Measurements from ENCODE around the gene R3HDM1.

DNA sequence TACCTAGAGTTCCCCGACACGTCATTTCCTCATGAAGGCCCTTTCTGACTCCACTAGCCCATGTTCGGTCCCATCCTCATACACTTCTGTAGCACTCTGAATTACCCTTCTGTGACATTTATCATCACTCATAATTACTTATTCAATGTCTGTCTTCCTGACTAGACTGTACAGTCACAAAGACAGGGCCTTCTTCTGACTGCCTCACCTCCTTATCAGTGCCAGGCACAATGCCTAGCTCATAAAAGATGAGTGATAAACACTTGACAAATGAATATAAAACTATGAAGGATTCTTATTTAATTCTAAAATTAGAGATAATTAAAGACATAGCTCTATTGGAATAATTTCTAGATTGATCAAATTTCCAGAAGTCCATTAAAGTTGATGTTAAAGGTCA lies 208.9 kb downstream of the R3HDM1 start:
- TF ChIP-seq CTCF (IDR thresholded peaks at IDR 0.05) (no peak), ZFX (IDR thresholded peaks at IDR 0.05; ENCODE audit: borderline replicate concordance) (no peak)
